SHP77 (cell line): ENCODE data around the gene FN3K.
"Not testable (repeated sequence)": the region's sequence is repeated elsewhere in the genome, so short reads cannot be mapped to it uniquely, and the experiment has no call there.

Source experiments
- DNase-seq, 2 experiments: peaks; one replicate each; lab custom pipeline; 2025; lab: John Stamatoyannopoulos, UW

FN3K gene

GRCh38 chr17:82775001-82775823 lies 39.8 kb downstream of the FN3K start:
- DNase-seq, result peak; percentile 37 to 70

GRCh38 chr17:82776454-82776853 lies 41.0 kb downstream of the FN3K start:
- DNase-seq, result no peak

DNA sequence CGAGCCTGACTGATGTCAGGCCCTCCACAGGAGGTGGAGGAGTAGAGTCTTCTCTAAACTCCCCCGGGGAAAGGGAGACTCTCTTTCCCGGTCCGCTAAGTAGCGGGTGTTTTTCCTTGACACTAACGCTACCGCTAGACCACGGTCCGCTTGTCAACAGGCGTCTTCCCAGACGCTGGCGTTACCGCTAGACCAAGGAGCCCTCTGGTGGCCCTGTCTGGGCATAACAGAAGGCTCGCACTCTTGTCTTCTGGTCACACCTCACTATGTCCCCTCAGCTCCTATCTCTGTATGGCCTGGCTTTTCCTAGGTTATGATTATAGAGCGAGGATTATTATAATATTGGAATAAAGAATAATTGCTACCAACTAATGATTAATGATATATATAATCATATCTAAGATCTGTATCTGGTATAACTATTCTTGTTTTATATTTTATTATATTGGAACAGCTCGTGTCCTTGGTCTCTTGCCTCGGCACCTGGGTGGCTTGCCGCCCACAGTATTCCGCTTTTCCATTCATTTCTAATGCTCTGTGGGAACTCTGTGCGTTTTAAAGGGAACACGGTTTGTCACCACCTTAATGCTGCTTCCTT lies 42.5 kb downstream of the FN3K start:
- not testable (repeated sequence) for DNase-seq

DNA sequence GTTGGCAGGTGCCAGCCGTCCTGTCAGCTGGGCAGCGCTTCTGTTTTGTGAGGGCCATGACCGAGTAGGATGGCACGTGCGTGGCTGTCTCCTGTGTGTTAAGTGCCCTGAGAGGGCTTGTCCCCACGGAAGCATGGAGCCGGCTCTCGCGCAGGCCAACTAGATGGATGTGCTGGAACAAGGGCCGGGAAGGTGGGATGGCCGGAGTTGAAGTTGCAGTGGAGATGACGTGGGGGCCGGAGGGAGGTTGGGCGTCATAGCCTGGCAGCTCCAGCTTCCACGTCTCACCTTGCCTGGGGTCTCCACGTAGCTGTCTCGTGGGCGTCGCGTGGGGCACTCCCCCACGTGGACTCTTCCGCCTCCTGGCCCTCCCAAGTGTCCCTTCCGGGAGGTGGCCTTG lies 44.1 kb downstream of the FN3K start:
- DNase-seq, result no peak

- DNase-seq, result no peak
These were observed 44.8 kb downstream of the FN3K start for GRCh38 chr17:82780195-82780594.

DNA sequence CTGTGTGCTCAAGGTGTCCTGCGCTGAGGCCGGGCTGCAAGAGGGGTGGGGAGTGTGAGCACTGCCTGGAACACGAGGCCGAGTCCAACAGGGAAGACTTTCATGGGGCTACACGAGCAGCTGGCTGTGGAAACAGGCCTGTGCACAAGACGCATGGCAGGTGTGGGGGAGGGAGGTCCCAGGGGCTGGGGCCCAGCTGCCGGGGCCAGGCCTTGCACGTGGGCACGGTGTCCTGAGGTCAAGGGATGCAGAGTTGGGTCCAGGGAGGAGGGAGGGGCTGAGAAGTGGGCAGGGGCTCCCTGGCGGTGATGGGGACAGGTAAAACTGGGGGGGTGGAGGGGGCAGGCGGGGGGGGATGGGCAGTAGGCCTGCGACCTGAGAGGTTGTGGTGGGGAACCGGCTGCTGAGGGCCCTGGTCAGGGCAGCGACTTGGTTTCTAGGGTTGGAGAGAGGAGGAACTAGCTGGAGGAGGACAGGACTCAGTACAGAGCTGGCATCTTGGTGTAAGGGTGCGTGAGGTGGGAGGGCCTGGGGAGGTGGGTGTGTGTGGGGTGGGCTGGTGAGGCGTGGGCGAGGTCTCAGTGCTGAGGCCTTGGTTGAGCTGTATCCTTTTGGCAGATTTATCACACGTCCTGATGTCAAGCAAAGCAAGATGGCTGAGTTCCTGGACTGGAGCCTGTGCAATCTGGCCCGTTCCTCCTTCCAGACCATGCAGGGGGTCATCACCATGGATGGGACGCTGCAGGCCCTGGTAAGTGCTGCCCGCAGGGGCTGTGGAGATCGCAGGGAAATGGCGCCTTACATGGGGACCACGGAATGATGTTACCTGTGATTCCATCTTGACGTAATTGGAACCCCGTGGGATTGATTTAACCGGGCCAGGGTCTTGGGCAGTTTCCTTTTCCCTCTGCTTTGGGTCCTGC lies 45.8 kb downstream of the FN3K start:
- DNase-seq, result peak in 1 of 2 experiments; percentile 6

- DNase-seq, result peak; percentile 50 to 68
These were observed 46.5 kb downstream of the FN3K start for GRCh38 chr17:82781894-82782274.

- no peak for DNase-seq
These were observed 47.3 kb downstream of the FN3K start for GRCh38 chr17:82782657-82783207.

DNA sequence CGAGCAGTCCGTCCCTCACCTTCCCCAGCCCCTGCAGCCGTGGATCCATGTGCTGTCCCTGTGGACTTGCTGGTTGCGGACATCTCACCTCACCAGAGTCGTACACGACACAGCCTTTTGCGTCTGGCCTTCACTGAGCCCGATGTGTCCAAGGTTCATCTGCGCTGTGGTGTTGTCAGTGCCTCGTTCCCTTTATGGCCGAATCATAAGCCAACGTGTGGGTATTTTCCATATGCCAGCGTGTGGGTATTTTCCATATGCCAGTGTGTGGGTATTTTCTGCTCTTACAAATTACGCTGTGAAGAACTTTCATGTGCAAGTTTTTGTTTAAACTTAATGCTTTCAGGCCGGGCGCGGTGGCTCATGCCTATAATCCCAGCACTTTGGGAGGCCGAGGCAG lies 48.1 kb downstream of the FN3K start:
- DNase-seq, result no peak

GRCh38 chr17:82785581-82785980 lies 50.2 kb downstream of the FN3K start:
- not testable (repeated sequence) for DNase-seq

DNA sequence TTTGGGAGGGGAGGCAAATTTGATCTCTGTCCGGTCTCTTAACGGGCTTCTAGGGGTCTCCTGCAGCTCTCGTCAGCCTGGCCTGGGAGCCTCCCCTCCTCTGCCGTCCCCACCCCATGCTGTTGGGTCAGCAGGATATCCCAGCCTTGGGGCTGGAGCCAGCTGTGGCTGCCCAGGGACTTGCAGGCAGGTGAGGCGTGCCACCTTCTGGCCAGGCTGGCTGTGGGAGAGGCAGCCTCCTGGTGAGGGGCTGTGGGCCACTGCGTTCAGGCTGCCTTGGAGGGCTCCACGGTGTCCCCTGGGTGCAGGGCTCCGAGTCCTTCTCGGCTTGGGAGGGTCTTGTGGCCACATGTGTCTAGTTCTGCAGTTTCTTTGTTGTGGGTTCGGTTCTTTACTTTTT lies 51.0 kb downstream of the FN3K start:
- no peak for DNase-seq

- DNase-seq, result no peak
These were observed 51.9 kb downstream of the FN3K start for GRCh38 chr17:82787081-82787848.

GRCh38 chr17:82788206-82789001 lies 53.0 kb downstream of the FN3K start:
- DNase-seq, result no peak

DNA sequence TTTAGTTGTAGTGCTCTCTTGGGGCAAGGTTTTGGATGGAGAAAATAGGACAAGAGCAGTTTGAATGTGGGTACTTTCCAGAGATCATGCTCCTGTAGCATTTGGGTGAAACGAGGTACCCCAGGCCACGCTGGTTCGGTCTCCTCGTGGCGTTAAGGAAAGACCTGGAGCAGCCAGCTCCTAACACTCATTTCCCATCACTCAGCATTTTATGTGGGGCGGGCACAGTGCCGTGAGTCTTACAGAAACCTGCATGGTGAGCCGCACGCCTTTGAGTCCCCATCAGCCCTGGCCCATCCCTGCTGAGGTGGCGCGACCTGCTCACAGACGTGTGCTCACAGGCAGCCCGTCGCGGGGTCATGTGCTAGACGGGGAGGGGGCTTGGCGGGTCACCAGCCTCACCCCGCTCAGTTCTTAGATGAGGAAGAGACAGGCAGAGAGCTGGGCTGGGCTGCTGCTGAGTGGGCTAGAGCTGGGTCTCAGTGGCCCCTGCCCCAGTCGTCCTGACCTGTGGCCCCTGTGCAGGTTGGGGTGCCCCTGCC lies 53.7 kb downstream of the FN3K start:
- DNase-seq, result no peak

DNA sequence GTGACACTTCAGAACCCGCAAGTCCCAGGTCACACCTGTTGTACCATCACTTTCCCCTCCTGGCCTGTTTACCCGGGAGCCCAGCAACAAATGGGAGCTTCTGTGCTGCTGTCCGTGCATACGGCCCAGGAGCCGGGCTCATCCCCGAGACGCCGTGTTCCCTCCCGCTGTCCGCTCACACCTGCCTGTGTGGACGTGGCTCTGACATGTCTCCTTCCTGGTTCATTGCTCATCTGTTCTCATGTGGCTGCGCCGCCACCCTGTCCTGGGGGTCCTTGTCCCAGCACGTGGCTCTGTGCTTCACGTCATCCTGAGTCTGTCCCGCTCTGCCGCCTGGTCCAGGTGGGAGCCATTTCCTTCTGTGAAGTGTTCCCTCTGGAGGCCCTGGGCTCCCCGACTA lies 54.4 kb downstream of the FN3K start:
- DNase-seq, result no peak

DNA sequence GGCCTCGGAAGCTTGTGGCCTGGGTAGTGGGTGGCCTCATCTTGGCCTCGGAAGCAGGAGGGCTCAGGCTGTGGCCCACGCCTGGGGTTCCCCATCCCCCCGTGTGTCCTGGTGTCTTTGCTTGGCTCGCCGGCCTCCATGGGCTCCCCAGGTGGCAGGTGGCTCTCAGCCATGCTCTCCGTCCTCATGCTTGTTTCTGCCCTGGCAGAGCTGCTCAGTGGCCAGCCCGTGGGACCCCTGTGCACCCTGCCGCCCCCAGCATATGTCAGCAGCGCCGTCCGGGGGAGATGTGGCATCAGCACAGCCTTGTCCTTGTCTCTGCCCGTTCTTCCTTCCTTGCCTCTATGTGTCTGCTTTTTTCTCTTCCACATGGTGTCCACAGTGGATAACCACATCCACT lies 55.0 kb downstream of the FN3K start:
- no peak for DNase-seq

GRCh38 chr17:82791532-82791931 lies 56.1 kb downstream of the FN3K start:
- no peak for DNase-seq

GRCh38 chr17:82793974-82794630 lies 58.7 kb downstream of the FN3K start:
- DNase-seq, result no peak

DNA sequence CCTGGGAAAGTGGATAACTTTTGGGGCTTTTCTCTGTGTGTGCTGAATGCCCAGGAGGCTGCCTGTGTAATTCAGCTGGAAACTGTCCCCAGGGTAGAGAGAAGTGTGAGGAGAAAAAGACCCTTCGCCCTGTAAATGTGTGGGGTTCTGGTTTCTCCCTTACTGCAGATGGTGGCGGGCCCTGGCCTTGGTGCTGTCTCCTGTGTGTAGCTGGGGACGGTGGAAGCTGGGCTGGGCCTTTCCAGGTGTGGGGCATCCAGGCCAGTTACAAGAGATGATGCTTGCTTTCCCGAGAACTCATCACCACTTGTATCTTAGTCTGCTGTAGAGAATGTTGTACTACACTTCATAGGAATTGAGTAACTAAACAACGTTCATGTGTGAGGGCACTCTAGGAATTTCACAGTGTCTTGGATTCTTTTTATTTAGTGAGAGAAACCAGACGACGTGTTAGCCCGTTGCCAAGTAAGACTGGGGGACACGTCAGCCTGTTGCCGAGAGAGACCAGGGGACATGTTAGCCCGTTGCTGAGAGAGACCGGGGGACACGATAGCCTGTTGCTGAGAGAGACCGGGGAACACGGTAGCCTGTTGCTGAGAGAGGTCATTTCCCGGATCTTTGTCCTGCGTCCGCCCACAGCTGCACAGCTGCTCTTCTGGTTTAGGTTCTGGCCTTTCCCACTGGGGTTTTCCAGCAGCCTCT lies 59.5 kb downstream of the FN3K start:
- no peak for DNase-seq
